K562 (cell line): Measurements from ENCODE around the gene CCDC9B. TPM values are rescaled to one million over a fixed set of nuclear protein-coding genes. Genes with fewer than 3 reads are reported as not detected.

Experiments
- BACH1 ChIP-seq: fragments of 200-800 bp; sonication (Bioruptor generic); IDR thresholded peaks from 2 replicates; pipeline ENCODE4 v1.6.1; 2016; ENCODE audit warnings: missing genetic modification characterization, missing compliant biosample characterization
- C11orf30 ChIP-seq: fragments of 450-650 bp; IDR thresholded peaks from 2 replicates; pipeline ENCODE4 v1.6.1; 2016; ENCODE audit warnings: low read depth, mild to moderate bottlenecking
- DDX20 ChIP-seq: fragments of 450-650 bp; IDR thresholded peaks from 2 replicates; pipeline ENCODE4 v1.6.1; 2016; ENCODE audit warnings: missing genetic modification characterization, low read depth, mild to moderate bottlenecking, missing compliant biosample characterization, moderate library complexity
- ERF ChIP-seq: fragments of 450-650 bp; formaldehyde crosslinking; IDR thresholded peaks from 2 replicates; pipeline ENCODE4 v1.4.0; 2020; ENCODE audit warnings: mild to moderate bottlenecking, mixed read lengths
- ID3 ChIP-seq, 2 experiments: fragments of 250-450 bp in 1 of 2; fragments of 450-650 bp in 1 of 2; sonication (Bioruptor Pico) in 1 of 2; IDR thresholded peaks; 2 replicates each; pipeline versions ENCODE4 v1.6.1 to v1.8.0; 2016 to 2021; ENCODE audit warnings: mild to moderate bottlenecking in 2 of 2, moderate library complexity in 2 of 2, missing compliant biosample characterization in 1 of 2, missing genetic modification characterization in 1 of 2
- KAT2B ChIP-seq: IDR thresholded peaks from one replicate; pipeline ENCODE4 v1.6.1; 2012; ENCODE audit warnings: low read depth, mild to moderate bottlenecking, control low read depth, inconsistent platforms, low read length, moderate library complexity
- NFATC3 ChIP-seq: fragments of 450-650 bp; IDR thresholded peaks from 2 replicates; pipeline ENCODE4 v1.6.1; 2017; ENCODE audit warnings: mild to moderate bottlenecking
- NKRF ChIP-seq: fragments of 450-650 bp; IDR thresholded peaks from 2 replicates; pipeline ENCODE4 v1.6.1; 2016; ENCODE audit warnings: borderline replicate concordance
- RBM22 ChIP-seq: fragments of 200-400 bp; formaldehyde crosslinking; IDR thresholded peaks from 2 replicates; pipeline ENCODE4 v1.6.1; 2018; ENCODE audit warnings: low read length, low read depth; ENCODE audit not compliant: poor library complexity, severe bottlenecking
- SIRT6 ChIP-seq: IDR thresholded peaks from one replicate; pipeline ENCODE4 v1.6.1; 2012; ENCODE audit warnings: low read depth, mild to moderate bottlenecking, control low read depth, inconsistent platforms, low read length, moderate library complexity
- USF1 ChIP-seq: sonication (generic); formaldehyde crosslinking; IDR thresholded peaks from 2 replicates; pipeline ENCODE4 v1.9.0; 2022; ENCODE audit warnings: mild to moderate bottlenecking, missing genetic modification reagents
- ZNF232 ChIP-seq: sonication (generic); formaldehyde crosslinking; IDR thresholded peaks from 2 replicates; pipeline ENCODE4 v1.8.0; 2022; ENCODE audit warnings: mild to moderate bottlenecking, missing genetic modification reagents
- ZNF644 ChIP-seq: fragments of 200-800 bp; sonication (Bioruptor generic); IDR thresholded peaks from 2 replicates; pipeline ENCODE4 v1.6.1; 2016; ENCODE audit warnings: low read depth, missing genetic modification characterization, missing compliant biosample characterization
- ZNF764 ChIP-seq: fragments of 250-450 bp; sonication (Bioruptor Pico); IDR thresholded peaks from 2 replicates; pipeline ENCODE4 v1.4.0; 2020; ENCODE audit warnings: low read depth, mild to moderate bottlenecking, moderate library complexity
- polyA plus RNA-seq, 8 experiments: library from polyadenylated mRNA; depleted of rRNA in 4 of 8; stranded (reverse) in 5 of 8; unstranded in 3 of 8; fragments of >200 nt; fragmentation: Nextera tagmentation in 2 of 8; fragmentation: Illumina TruSeq in 1 of 8; extraction: Ambion mirVana in 2 of 8; extraction: Trizol in 1 of 8; gene quantifications; 2 replicates each; pipeline versions ENCODE4 v1.2.1 to v1.2.3, GENCODE V29; 2011 to 2014; ENCODE audit warnings: inconsistent platforms in 1 of 8, missing spikeins in 1 of 8
- total RNA-seq, 7 experiments: library from RNA; depleted of rRNA in 6 of 7; stranded (reverse); fragments of >200 nt in 6 of 7; fragmentation: Illumina TruSeq in 2 of 7; extraction: Trizol in 2 of 7; gene quantifications; 2 replicates each; pipeline versions ENCODE4 v1.2.1 to v1.2.3, GENCODE V29; 2011 to 2021; ENCODE audit warnings: low replicate concordance in 1 of 7

The CCDC9B gene
- total and polyA plus RNA-seq, 9 of the 15 experiments (the other 6 are each of a cell fraction or from before 2014, with no cell fraction given), result 0.01 to 0.47 (median 0.15) TPM; not detected in 1

- TF ChIP-seq ZNF764 (CRISPR knock-in tag), result no peak
- no peak for TF ChIP-seq NFATC3
- TF ChIP-seq BACH1 (tag), result no peak
- TF ChIP-seq NKRF, result no peak
- TF ChIP-seq KAT2B, result no peak
- TF ChIP-seq ID3 (CRISPR knock-in tag; IDR thresholded peaks at IDR 0.05), result no peak
- 0 out of 2 replicates have a peak, but pooled peaks have one; percentile 21 for TF ChIP-seq ID3 (tag; IDR thresholded peaks at IDR 0.05)
- TF ChIP-seq ZNF644 (tag), result 0 out of 2 replicates have a peak, but pooled peaks have one; percentile 48
- no peak for TF ChIP-seq DDX20
- TF ChIP-seq ERF (CRISPR knock-in tag), result no peak
- TF ChIP-seq RBM22, result no peak
- no peak for TF ChIP-seq C11orf30
- TF ChIP-seq SIRT6, result no peak
- TF ChIP-seq USF1 (CRISPR knock-in tag), result no peak
- TF ChIP-seq ZNF232 (CRISPR knock-in tag), result no peak
Measured at GRCh38 chr15:40330368-40330836, 10.3 kb downstream of the CCDC9B start (continued).
